HG03108 (cell line): ENCODE results near the gene LIN28B.
"Not testable (repeated sequence)": the region's sequence is repeated elsewhere in the genome, so short reads cannot be mapped to it uniquely, and the experiment has no call there.

Experiments
- ATAC-seq: cut with Tn5 transposase; IDR thresholded peaks from one replicate; pipeline ENCODE4 v1.9.1; 2021; ENCODE audit warnings: moderate library complexity; ENCODE audit not compliant: unreplicated experiment

The LIN28B gene

GRCh38 chr6:105005451-105005850, 48.5 kb downstream of the LIN28B start:
- no peak for ATAC-seq

GRCh38 chr6:105013459-105013858, 56.6 kb downstream of the LIN28B start:
- ATAC-seq, result not testable (repeated sequence)

DNA sequence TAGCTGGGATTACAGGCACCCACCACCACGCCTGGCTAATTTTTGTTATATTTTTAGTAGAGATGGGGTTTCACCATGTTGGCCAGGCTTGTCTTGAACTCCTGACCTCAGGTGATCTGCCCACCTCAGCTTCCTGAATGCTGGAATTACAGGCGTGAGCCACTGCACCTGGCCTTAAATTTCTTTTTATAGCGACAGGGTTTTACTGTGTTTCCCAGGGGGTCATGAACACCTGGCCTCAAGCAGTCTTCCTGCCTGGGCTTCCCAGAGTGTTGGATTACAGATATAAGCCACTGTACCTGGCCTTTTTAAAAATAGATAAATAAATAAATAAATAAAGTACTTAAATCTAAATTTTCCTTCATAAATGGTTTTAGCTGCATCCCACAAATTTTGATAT, 57.5 kb downstream of the LIN28B start:
- no peak for ATAC-seq

- ATAC-seq, result no peak
These were observed 58.0 kb downstream of the LIN28B start for GRCh38 chr6:105014954-105015353.

DNA sequence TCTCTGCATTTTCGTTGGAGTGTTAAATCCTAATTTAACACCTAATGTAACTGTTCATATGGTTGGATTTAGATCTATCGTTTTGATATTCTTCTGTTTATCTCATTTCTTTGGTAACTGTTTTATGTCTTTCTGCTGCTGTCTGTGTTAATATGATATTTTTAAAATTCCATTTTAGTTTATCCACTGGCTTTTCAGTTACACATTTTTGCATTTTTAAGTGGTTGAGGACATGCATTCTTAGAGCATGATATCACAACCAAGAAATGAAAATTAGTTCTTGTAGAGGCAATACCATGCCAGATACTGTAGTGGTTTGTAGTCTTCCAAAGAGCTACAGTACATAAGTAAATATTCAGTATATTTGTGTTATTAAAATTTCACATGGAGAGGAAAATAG, 58.6 kb downstream of the LIN28B start:
- no peak for ATAC-seq

GRCh38 chr6:105019285-105019684, 62.4 kb downstream of the LIN28B start:
- ATAC-seq, result no peak

DNA sequence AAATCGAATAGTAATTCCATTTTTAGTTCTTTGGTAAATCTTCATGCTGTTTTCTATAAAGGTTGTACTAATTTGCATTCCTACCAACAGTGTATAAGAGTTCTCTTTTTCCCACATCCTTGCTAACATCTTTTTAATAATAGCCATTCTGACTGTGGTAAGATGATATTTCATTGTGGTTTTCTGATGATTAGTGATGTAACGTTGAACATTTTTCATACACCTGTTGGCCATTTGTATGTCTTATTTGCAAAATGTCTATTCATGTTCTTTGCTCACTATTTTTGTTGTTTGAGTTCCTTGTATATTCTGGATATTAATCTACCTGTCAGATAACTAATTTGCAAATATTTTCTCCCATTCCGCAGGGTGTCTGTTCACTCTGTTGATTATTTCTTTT, 64.5 kb downstream of the LIN28B start:
- no peak for ATAC-seq

- no peak for ATAC-seq
These were observed 65.5 kb downstream of the LIN28B start for GRCh38 chr6:105022416-105022815.

- no peak for ATAC-seq
These were observed 67.9 kb downstream of the LIN28B start for GRCh38 chr6:105024803-105025202.

DNA sequence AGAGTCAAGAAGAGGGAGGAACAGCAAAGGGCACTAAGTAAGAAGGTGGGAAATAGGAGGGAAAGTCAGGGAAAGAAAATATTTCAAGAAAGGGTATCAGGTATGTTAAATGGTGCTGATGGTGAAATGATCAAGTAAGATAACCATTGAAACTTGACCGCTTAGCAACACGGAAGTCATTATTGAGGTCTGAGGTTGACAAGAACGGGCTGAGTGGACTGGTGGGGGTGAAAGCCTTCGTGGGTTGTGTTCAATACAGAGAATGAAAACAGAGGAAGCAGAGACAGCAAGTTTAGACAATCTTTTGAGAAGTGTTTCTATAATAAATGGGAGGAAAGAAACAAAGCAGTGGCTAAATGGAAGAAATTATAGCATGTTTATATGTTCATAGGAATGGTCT, 72.0 kb downstream of the LIN28B start:
- ATAC-seq, result no peak

GRCh38 chr6:105029581-105029980, 72.7 kb downstream of the LIN28B start:
- no peak for ATAC-seq

DNA sequence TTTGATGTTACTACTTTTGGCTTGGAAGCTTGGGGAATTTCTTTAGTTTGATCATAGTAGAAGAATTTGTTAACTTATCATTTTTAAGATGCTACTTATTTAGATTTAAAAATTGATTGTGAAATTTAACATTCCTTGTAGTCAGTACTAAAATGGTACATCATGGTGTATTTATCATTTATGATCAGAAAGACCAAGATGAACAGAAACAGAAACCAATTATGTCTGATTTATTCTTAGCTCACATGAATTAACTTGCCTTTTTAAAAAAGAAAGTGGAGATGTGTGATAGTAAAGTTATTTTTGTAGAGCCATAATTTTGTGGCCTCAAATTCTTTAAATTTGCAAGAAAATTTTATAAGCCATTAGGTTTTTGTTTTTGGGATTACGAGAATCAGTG, 77.6 kb downstream of the LIN28B start:
- ATAC-seq, result no peak

GRCh38 chr6:105035299-105035698, 78.4 kb downstream of the LIN28B start:
- ATAC-seq, result no peak

GRCh38 chr6:105036351-105036750, 79.4 kb downstream of the LIN28B start:
- ATAC-seq, result no peak

DNA sequence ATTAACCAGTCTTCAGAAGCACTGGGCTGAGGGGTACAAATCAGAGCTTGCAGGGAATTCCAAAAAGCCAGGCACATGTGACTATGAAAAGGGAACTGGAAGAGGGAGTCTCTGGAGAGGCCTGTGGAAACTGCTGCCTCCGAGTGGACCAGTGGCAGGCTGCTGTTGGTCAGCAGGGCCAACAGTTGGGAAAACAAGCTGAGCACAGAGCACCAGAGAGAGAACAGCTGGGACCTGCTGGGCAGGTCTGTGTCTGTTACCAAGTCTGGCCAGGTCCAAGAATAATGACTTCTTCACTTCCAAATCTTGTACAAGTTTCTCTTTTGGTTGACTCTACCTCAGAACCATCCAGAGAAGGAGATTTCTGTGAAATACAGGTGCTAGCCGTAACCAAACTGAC, 81.4 kb downstream of the LIN28B start:
- ATAC-seq, result no peak

GRCh38 chr6:105041880-105042279, 85.0 kb downstream of the LIN28B start:
- no peak for ATAC-seq

GRCh38 chr6:105042648-105043047, 85.7 kb downstream of the LIN28B start:
- ATAC-seq, result no peak

GRCh38 chr6:105043979-105044378, 87.1 kb downstream of the LIN28B start:
- no peak for ATAC-seq

GRCh38 chr6:105045526-105045925, 88.6 kb downstream of the LIN28B start:
- ATAC-seq, result no peak

- ATAC-seq, result no peak
These were observed 95.1 kb downstream of the LIN28B start for GRCh38 chr6:105051941-105052471.

GRCh38 chr6:105056646-105057045, 99.7 kb downstream of the LIN28B start:
- no peak for ATAC-seq

- ATAC-seq, result no peak
These were observed 100.3 kb downstream of the LIN28B start for GRCh38 chr6:105057160-105057559.

- no peak for ATAC-seq
These were observed 101.4 kb downstream of the LIN28B start for GRCh38 chr6:105058316-105058715.

DNA sequence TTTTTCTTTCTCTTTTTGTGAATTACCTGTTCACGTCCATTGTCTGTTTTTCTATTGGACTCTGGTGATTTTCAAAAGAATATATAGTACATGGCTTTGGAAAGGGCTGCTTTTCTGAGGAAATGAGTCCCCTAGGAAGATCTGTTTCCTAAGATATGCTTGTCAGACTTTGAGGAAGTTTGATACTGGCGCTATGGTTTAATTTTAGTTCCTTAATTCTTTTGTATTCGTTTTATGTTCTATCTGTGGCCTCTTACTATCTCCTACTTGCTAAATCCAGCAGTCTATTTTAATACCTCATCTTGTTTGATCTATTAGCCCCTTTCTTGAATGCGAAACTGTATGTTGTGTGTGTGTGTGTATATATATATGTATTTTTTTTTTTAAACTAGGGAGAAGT, 101.9 kb downstream of the LIN28B start:
- ATAC-seq, result no peak
